ENCODE measurements around the gene KDF1.

DNA sequence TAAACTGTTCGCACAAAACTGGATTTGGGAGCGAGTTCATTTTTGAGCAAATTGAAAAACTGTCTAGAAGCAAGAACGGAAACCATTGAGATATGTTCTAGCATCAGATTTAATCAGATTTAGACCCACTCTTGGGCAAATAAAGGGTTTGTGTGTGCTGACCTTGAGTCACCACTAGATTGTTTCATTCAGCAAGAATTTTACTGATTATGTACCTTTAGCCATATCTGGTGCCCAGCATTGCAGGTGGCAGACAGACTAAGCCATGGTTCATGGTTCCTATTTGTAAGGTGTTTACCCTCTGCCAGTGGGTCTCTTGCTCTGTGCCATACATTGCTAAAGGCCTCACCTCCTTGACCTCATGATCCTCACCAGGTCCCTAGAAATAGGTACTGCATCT lies 37.4 kb downstream of the KDF1 start:
- TF ChIP-seq, protein P1, sequence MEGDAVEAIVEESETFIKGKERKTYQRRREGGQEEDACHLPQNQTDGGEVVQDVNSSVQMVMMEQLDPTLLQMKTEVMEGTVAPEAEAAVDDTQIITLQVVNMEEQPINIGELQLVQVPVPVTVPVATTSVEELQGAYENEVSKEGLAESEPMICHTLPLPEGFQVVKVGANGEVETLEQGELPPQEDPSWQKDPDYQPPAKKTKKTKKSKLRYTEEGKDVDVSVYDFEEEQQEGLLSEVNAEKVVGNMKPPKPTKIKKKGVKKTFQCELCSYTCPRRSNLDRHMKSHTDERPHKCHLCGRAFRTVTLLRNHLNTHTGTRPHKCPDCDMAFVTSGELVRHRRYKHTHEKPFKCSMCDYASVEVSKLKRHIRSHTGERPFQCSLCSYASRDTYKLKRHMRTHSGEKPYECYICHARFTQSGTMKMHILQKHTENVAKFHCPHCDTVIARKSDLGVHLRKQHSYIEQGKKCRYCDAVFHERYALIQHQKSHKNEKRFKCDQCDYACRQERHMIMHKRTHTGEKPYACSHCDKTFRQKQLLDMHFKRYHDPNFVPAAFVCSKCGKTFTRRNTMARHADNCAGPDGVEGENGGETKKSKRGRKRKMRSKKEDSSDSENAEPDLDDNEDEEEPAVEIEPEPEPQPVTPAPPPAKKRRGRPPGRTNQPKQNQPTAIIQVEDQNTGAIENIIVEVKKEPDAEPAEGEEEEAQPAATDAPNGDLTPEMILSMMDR (IDR thresholded peaks at IDR 0.05), result no peak
- TF ChIP-seq POLR2A (IDR thresholded peaks at IDR 0.05) (no peak), POLR2AphosphoS5 (IDR thresholded peaks at IDR 0.05) (no peak), EP300 (IDR thresholded peaks at IDR 0.05) (no peak)

All from stomach (tissue), 4 donors.